ENCODE results near the gene ANO7.

Gene ANO7

GRCh38 chr2:241248897-241249296 lies 60.4 kb downstream of the ANO7 start:
- DNase-seq (ENCODE audit: low read depth, low spot score) = no peak
- in situ Hi-C loops (cut with HindIII; ENCODE audit: low sequenced_read_pairs) = no loop called here

DNA sequence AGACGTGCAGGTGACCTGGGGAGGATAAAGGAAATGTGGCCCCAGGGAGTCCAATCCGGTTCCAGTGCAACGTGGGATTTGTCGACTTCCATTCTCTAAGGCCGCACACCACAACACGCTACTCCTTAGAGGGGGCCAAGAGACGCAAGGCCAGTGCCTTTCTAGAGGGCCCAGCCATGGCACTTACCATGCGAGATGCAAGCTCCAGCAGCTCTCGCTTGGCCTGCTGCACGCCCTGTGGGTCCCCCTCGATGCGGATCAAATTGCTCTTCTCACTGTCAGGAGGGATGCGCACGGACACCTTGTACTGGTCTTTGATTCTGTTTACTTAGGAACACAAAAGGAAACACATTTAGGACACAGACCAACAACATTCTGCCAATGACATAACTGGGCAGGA lies 61.2 kb downstream of the ANO7 start:
- no peak for DNase-seq (ENCODE audit: low read depth, low spot score)
- in situ Hi-C loops (cut with HindIII; ENCODE audit: low sequenced_read_pairs) = no loop called here
- no peak overlapping the region for H3K4me3 ChIP-seq (ENCODE audit: low read depth, low read length)
- TF ChIP-seq, protein P1, sequence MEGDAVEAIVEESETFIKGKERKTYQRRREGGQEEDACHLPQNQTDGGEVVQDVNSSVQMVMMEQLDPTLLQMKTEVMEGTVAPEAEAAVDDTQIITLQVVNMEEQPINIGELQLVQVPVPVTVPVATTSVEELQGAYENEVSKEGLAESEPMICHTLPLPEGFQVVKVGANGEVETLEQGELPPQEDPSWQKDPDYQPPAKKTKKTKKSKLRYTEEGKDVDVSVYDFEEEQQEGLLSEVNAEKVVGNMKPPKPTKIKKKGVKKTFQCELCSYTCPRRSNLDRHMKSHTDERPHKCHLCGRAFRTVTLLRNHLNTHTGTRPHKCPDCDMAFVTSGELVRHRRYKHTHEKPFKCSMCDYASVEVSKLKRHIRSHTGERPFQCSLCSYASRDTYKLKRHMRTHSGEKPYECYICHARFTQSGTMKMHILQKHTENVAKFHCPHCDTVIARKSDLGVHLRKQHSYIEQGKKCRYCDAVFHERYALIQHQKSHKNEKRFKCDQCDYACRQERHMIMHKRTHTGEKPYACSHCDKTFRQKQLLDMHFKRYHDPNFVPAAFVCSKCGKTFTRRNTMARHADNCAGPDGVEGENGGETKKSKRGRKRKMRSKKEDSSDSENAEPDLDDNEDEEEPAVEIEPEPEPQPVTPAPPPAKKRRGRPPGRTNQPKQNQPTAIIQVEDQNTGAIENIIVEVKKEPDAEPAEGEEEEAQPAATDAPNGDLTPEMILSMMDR (IDR thresholded peaks at IDR 0.05; ENCODE audit: low read depth, low read length) = no peak

More at GRCh38 chr2:241248897-241249296, 60.4 kb downstream of the ANO7 start:
- TF ChIP-seq, protein P1 (IDR thresholded peaks at IDR 0.05; ENCODE audit: low read depth, low read length) = no peak
- no peak overlapping the region for H3K4me3 ChIP-seq (ENCODE audit: low read depth, low read length)

DNA sequence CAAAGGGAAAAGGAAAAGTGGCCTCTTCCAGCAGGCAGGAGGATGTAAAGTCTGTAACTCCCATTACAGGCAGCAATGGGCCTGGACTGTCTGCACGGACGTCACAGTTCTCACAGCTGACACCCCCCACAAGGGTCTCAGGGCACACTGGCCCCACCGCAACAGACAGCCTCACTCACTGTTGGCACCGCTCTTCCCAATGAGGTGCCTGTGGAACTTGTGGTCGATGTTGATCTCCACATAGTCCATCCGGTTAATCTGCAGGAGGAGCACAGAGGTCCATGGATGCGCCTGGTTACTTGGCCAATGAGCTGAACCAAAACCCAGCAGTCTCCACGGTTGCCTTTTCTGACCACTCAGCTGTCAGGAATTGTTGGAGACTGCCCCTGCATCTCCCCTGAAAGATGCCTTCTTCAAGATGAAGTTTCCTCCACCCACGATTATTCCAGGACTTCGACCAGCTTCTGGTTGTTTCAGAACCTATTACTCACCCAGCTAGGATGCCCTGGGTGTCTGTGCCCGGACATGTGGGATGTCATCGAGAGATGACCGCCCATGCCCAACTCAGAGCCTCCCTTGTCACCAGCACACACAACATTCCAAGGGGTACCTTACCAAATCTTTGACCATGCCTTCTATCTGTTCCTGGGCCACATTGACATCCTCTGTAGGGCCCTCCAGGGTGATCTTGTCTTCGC lies 64.5 kb downstream of the ANO7 start:
- no peak overlapping the region for H3K4me3 ChIP-seq (ENCODE audit: low read depth, low read length)
- no peak for DNase-seq (ENCODE audit: low read depth, low spot score)
- in situ Hi-C loops (cut with HindIII; ENCODE audit: low sequenced_read_pairs) = no loop called here
- TF ChIP-seq, protein P1 (IDR thresholded peaks at IDR 0.05; ENCODE audit: low read depth, low read length) = no peak

GRCh38 chr2:241254904-241255351 lies 66.5 kb downstream of the ANO7 start:
- in situ Hi-C loops (cut with HindIII; ENCODE audit: low sequenced_read_pairs) = no loop called here
- TF ChIP-seq, protein P1 (IDR thresholded peaks at IDR 0.05; ENCODE audit: low read depth, low read length) = no peak
- H3K4me3 ChIP-seq (ENCODE audit: low read depth, low read length) = no peak overlapping the region
- DNase-seq (ENCODE audit: low read depth, low spot score) = no peak

DNA sequence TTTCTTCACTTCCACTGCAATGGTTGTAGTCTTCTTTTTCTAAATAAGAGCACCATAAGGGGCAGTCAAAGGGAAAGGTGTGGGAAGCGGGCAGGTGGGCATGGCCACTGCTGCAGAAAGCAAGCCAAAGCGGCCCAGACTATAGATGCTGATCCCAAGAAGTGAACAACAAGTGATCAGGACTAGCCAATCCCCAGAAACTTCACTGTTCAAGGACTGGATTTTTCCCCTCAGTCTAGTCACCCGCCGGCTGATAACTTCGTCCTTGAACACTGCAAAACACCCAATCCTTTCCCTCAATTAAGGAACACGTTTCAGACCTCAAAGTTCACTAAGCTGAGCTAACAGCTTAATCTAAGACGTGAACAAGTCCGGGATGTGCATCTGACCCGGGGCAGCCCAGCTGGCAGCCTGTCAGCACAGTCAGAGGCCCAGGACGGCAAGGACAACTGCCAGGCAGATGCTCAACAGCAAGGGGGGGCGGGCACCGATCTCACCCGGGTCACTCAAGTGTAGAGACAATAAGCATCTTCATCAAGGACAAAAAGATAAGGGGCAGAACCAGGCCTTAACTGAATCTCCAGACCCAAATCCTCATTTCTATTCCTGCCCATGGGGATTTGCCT lies 67.2 kb downstream of the ANO7 start:
- H3K4me3 ChIP-seq (ENCODE audit: low read depth, low read length) = no peak overlapping the region
- in situ Hi-C loops (cut with HindIII; ENCODE audit: low sequenced_read_pairs) = no loop called here
- TF ChIP-seq, protein P1 (IDR thresholded peaks at IDR 0.05; ENCODE audit: low read depth, low read length) = no peak
- no peak for DNase-seq (ENCODE audit: low read depth, low spot score)

DNA sequence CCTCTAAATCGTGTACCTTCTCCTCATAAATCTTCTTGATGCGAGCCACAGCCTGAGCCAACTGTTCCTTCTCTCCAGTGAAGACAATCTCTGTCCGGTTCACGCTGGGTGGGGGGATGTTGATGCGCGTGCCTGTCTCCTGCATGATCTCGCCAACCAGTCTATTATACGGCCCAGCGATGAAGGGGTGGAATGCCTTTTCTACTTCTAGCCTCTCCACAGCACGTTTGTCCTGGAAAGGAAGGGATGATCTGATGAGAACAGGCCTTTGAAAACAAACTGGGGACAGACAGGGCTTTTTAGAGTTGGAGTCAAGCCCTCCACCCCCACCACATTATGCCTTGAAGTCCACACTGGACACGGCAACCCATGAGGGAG lies 67.7 kb downstream of the ANO7 start:
- no peak overlapping the region for H3K4me3 ChIP-seq (ENCODE audit: low read depth, low read length)
- TF ChIP-seq, protein P1 (IDR thresholded peaks at IDR 0.05; ENCODE audit: low read depth, low read length) = no peak
- in situ Hi-C loops (cut with HindIII; ENCODE audit: low sequenced_read_pairs) = no loop called here
- DNase-seq (ENCODE audit: low read depth, low spot score) = no peak

Data from astrocyte of the spinal cord (primary cell).